Transverse colon (tissue), 4 donors: Measurements from ENCODE around the gene MAGI2. TPM values are rescaled to one million over a fixed set of nuclear protein-coding genes. Genes with fewer than 3 reads are reported as not detected.

Experiments
- DNase-seq: peaks from one replicate; pipeline ENCODE4 v3.0.0-alpha.2; 2019
- H3K27ac ChIP-seq, 4 donors: fragments of 200-600 bp; sonication (generic); 2 replicates each; pipeline ENCODE4 v1.5.1; 2016 to 2018; ENCODE audit warnings: inconsistent platforms in 4 of 4
- H3K27me3 ChIP-seq: fragments of 200-600 bp; sonication (generic); 2 replicates; pipeline ENCODE4 v1.5.1; 2017; ENCODE audit warnings: inconsistent platforms
- H3K36me3 ChIP-seq, 4 donors: fragments of 200-600 bp; sonication (generic); 2 replicates each; pipeline ENCODE4 v1.5.1; 2017 to 2019; ENCODE audit warnings: inconsistent platforms in 4 of 4
- H3K4me1 ChIP-seq, 4 donors: fragments of 200-600 bp; sonication (generic); 2 replicates each; pipeline ENCODE4 v1.5.1; 2017 to 2020; ENCODE audit warnings: inconsistent platforms in 4 of 4
- H3K4me3 ChIP-seq, 4 donors: fragments of 200-600 bp; sonication (generic); 1 replicate in 1 of 4; 2 replicates in 3 of 4; pipeline versions ENCODE4 v1.5.1 to v1.6.1; 2017 to 2019; ENCODE audit warnings: inconsistent platforms in 4 of 4
- H3K9me3 ChIP-seq, 2 donors: fragments of 200-600 bp; sonication (generic); 2 replicates each; pipeline ENCODE4 v1.5.1; 2017 to 2019; ENCODE audit warnings: inconsistent platforms in 2 of 2
- CTCF ChIP-seq, 5 experiments: fragments of 200-600 bp in 3 of 5; fragments of 450-650 bp in 2 of 5; sonication (generic) in 3 of 5; IDR thresholded peaks; 1 replicate in 2 of 5; 2 replicates in 3 of 5; pipeline ENCODE4 v1.5.1; 2016 to 2017; ENCODE audit warnings: antibody characterized with exemption in 5 of 5, inconsistent platforms in 3 of 5, mild to moderate bottlenecking in 2 of 5, moderate library complexity in 1 of 5
- EP300 ChIP-seq: sonication (generic); formaldehyde crosslinking; IDR thresholded peaks from one replicate; pipeline ENCODE4 v1.6.1; 2017; ENCODE audit warnings: antibody characterized with exemption, low read depth
- POLR2A ChIP-seq: fragments of 450-650 bp; IDR thresholded peaks from one replicate; pipeline ENCODE4 v1.6.1; 2016; ENCODE audit warnings: antibody characterized with exemption, mild to moderate bottlenecking, moderate library complexity
- POLR2AphosphoS5 ChIP-seq, 3 donors: sonication (generic); formaldehyde crosslinking; IDR thresholded peaks; one replicate each; pipeline ENCODE4 v1.6.1; 2016; ENCODE audit warnings: antibody characterized with exemption in 3 of 3
- WGBS, 2 donors: methylation state at CpG; one replicate each; pipeline ENCODE4 v1.1.5; 2018; ENCODE audit warnings: low coverage in 1 of 2; 5-methylcytosine and 5-hydroxymethylcytosine counted together
- in situ Hi-C, 4 donors: fragments of 200-750 bp; cut with MboI; loops; one replicate each; pipeline versions ENCODE4 v1.15.0 to v1.15.1; 2017; ENCODE audit warnings: low sequenced_read_pairs in 3 of 4, low pct_ligation_motif_present in 1 of 4, low pct_unique_long_range_greater_than_20kb in 1 of 4
- intact Hi-C: fragments of 100-400 bp; cut with DNase I; formaldehyde crosslinking; loops from one replicate; pipeline ENCODE4 v1.15.1; 2023; ENCODE audit warnings: low total_unique reads
- total RNA-seq, 4 donors: library from RNA; depleted of rRNA; stranded (reverse); fragments of >200 nt; gene quantifications; one replicate each; pipeline ENCODE4 v1.1.0, GENCODE V29; 2016

The MAGI2 gene
- total RNA-seq, 4 donors from 2014 or later, result 1.6 to 9.7 (median 4.1) TPM

DNA sequence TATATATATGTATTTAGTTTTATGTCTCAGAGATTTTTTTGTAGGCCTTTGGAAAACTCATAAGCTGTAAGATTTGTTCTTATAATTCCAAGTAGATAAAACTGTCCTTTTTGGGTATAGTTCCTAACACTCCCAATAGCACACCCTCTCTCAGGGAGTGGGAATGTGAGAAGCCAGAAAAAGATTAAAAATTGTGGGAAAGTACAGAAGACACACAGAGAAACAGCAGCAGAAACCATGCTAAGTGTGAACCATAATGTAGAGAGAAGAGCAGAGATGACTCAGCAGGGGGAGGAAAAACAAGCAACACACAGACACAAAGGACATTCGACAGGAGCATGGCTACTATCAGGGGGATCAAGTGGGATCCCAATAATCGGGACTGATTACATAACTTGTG is 401.6 kb downstream of the MAGI2 start:
- H3K4me3 ChIP-seq, result no peak overlapping the region
- H3K27me3 ChIP-seq, result no peaks in the 10 kb centered on the region
- H3K4me1 ChIP-seq, result peaks cover 0 to 6% (median 0%) of the 10 kb centered on the region in 4 donors
- no peak overlapping the region for H3K27ac ChIP-seq
- no peak for TF ChIP-seq CTCF (IDR thresholded peaks at IDR 0.05)
- no peak for TF ChIP-seq EP300
- TF ChIP-seq POLR2AphosphoS5 (IDR thresholded peaks at IDR 0.05), result no peak
- TF ChIP-seq POLR2A, result no peak
- intact Hi-C loops, result no loop called here
- in situ Hi-C loops, result no loop called here
- DNase-seq, result no peak
- WGBS, 2 donors, result 65 to 77% methylated on average over 2 of the region's 2 CpGs
- no peaks in the 10 kb centered on the region for H3K36me3 ChIP-seq
- H3K9me3 ChIP-seq, result no peaks in the 10 kb centered on the region

DNA sequence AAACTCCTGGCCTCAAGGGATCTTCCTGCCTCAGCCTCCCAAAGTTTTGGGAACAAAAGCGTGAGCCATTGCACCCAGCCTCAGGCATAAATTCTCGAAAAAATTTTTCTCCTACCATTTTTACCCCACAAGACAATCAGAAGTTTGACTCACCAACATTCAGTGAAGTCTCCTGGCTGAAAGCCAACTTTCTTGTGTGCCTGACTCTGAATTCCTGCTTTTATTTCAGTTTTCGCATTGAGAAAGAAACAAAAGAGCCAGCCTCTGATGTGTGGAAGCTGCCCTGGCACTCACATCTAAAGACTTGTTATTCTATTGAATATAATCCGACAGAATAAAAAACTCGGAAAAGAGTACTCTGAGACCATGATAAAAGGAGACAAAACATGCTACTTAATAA is 402.9 kb downstream of the MAGI2 start:
- Histone ChIP-seq H3K4me3 (no peak overlapping the region), H3K27me3 (no peaks in the 10 kb centered on the region), H3K36me3 (no peaks in the 10 kb centered on the region), H3K9me3 (no peaks in the 10 kb centered on the region), H3K4me1 (peaks cover 0 to under 1% (median 0%) of the 10 kb centered on the region in 4 donors), H3K27ac (no peak overlapping the region)
- WGBS, 2 donors, result 69 to 83% methylated on average over 5 of the region's 5 CpGs
- DNase-seq, result no peak
- in situ Hi-C loops (no loop called here), intact Hi-C loops (no loop called here)
- TF ChIP-seq EP300, result no peak

DNA sequence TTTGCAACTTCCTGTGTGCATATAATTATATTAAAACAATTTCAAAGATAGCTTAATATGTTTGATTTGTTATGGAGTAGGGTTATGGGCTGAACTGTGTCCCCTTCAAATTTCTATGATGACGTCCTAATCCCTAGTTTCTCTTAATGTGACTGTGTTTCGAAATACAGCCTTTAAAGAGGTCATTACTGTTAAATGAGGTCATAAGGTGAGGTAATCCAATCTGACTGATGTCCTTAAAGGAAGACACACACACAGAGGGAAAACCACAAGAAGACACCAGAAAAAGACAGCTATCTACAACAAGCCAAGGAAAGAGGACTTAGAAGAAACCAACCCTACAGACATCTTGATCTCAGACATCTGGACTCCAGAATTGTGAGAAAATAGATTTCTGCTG is 407.4 kb downstream of the MAGI2 start:
- in situ Hi-C loops, result no loop called here
- intact Hi-C loops, result no loop called here
- no peak for DNase-seq
- 47 to 51% methylated on average over 2 of the region's 2 CpGs for WGBS, 2 donors
- Histone ChIP-seq H3K4me1 (no peaks in the 10 kb centered on the region), H3K27me3 (no peaks in the 10 kb centered on the region), H3K36me3 (no peaks in the 10 kb centered on the region), H3K4me3 (no peak overlapping the region), H3K9me3 (peaks cover 0 to 3% of the 10 kb centered on the region in 2 donors), H3K27ac (no peak overlapping the region)
- TF ChIP-seq POLR2A (no peak), POLR2AphosphoS5 (IDR thresholded peaks at IDR 0.05) (no peak), EP300 (no peak), CTCF (IDR thresholded peaks at IDR 0.05) (no peak)

- no peak overlapping the region for H3K27ac ChIP-seq
- in situ Hi-C loops (no loop called here), intact Hi-C loops (no loop called here)
- no peaks in the 10 kb centered on the region for H3K4me1 ChIP-seq
- TF ChIP-seq EP300 (no peak), POLR2A (no peak), CTCF (IDR thresholded peaks at IDR 0.05) (no peak), POLR2AphosphoS5 (IDR thresholded peaks at IDR 0.05) (no peak)
- 55 to 57% methylated on average over 4 of the region's 4 CpGs for WGBS, 2 donors
- no peak for DNase-seq
- no peaks in the 10 kb centered on the region for H3K36me3 ChIP-seq
- H3K4me3 ChIP-seq, result no peak overlapping the region
- no peaks in the 10 kb centered on the region for H3K9me3 ChIP-seq
- no peaks in the 10 kb centered on the region for H3K27me3 ChIP-seq
Observed at GRCh38 chr7:79037001-79037400, 416.5 kb downstream of the MAGI2 start.

GRCh38 chr7:79036356-79036755 is 417.1 kb downstream of the MAGI2 start:
- intact Hi-C loops, result no loop called here
- no peaks in the 10 kb centered on the region for H3K4me1 ChIP-seq
- H3K36me3 ChIP-seq, result no peaks in the 10 kb centered on the region
- H3K9me3 ChIP-seq, result no peaks in the 10 kb centered on the region
- H3K27ac ChIP-seq, result no peak overlapping the region
- no peak overlapping the region for H3K4me3 ChIP-seq
- no peak for TF ChIP-seq POLR2A
- H3K27me3 ChIP-seq, result no peaks in the 10 kb centered on the region
- in situ Hi-C loops, result no loop called here
- WGBS, 2 donors, result 71 to 76% methylated on average over 2 of the region's 2 CpGs
- no peak for DNase-seq
